IMR-90 (cell line): ENCODE results near the gene HS2ST1. TPM values are rescaled to one million over a fixed set of nuclear protein-coding genes. Genes with fewer than 3 reads are reported as not detected.

ENCODE experiments used
- ATAC-seq: fragments of 200-7000 bp; cut with Tn5 transposase; 2 replicates; pipeline ENCODE4 v1.9.1; 2020; ENCODE audit warnings: low read depth, mild to moderate bottlenecking, moderate library complexity
- BruUV-seq: library from RNA; stranded (reverse); fragments of 400-500 nt; replicated peaks from 2 replicates; lab custom pipeline; 2021; lab: Mats Ljungman, UMichigan
- CTCF ChIA-PET: fragments of 300-600 bp; formaldehyde crosslinking; extraction: SDS; loops from one replicate; lab custom pipeline; 2021; ENCODE audit warnings: antibody characterized with exemption; lab: Yijun Ruan, JAX
- POLR2A ChIA-PET: fragments of 300-600 bp; sonication (Branson Sonifier 250); formaldehyde crosslinking; loops from one replicate; lab custom pipeline; 2022; ENCODE audit warnings: antibody characterized with exemption; ENCODE audit not compliant: unreplicated experiment; lab: Charles Lee
- DNase-seq: peaks from one replicate; pipeline ENCODE4 v3.0.0; 2013
- H2AFZ ChIP-seq: replicated peaks from 2 replicates; pipeline ENCODE3; 2013; ENCODE audit warnings: low read length, mild to moderate bottlenecking; ENCODE audit not compliant: poor library complexity
- H2AK5ac ChIP-seq: 2 replicates; pipeline ENCODE4 v1.6.1; 2013; ENCODE audit warnings: low read depth, low read length, inconsistent platforms
- H2AK9ac ChIP-seq: replicated peaks from 2 replicates; pipeline ENCODE3; 2013; ENCODE audit warnings: mild to moderate bottlenecking, low read depth, low read length, moderate library complexity; ENCODE audit not compliant: poor library complexity
- H2BK120ac ChIP-seq: 2 replicates; pipeline ENCODE4 v1.6.1; 2013; ENCODE audit warnings: low read depth, low read length, inconsistent platforms
- H2BK15ac ChIP-seq: 3 replicates; pipeline ENCODE4 v1.6.1; 2013; ENCODE audit warnings: low read depth, low read length, inconsistent platforms
- H2BK20ac ChIP-seq: 2 replicates; pipeline ENCODE4 v1.6.1; 2013; ENCODE audit warnings: low read depth, mild to moderate bottlenecking, inconsistent platforms, low read length, moderate library complexity
- H2BK5ac ChIP-seq: 2 replicates; pipeline ENCODE4 v1.6.1; 2013; ENCODE audit warnings: mild to moderate bottlenecking, low read depth, low read length, inconsistent platforms; ENCODE audit not compliant: poor library complexity, severe bottlenecking
- H3K14ac ChIP-seq: replicated peaks from 2 replicates; pipeline ENCODE4 v1.6.1; 2013; ENCODE audit warnings: low read depth, low read length, inconsistent platforms
- H3K18ac ChIP-seq: 2 replicates; pipeline ENCODE4 v1.6.1; 2013; ENCODE audit warnings: low read depth, low read length, control low read depth
- H3K23ac ChIP-seq: 2 replicates; pipeline ENCODE4 v1.6.1; 2013; ENCODE audit warnings: low read depth, low read length, inconsistent platforms
- H3K27ac ChIP-seq: 2 replicates; pipeline ENCODE4 v1.5.1; 2013; ENCODE audit warnings: mild to moderate bottlenecking, control low read depth, low read length; ENCODE audit not compliant: insufficient read depth
- H3K27me3 ChIP-seq: 2 replicates; pipeline ENCODE4 v1.6.1; 2013; ENCODE audit warnings: low read length; ENCODE audit not compliant: control insufficient read depth, insufficient read depth
- H3K36me3 ChIP-seq: 2 replicates; pipeline ENCODE4 v1.6.1; 2013; ENCODE audit warnings: low read length, mixed read lengths; ENCODE audit not compliant: control insufficient read depth, insufficient read depth
- H3K4ac ChIP-seq: 2 replicates; pipeline ENCODE4 v1.6.1; 2013; ENCODE audit warnings: low read depth, low read length, inconsistent platforms
- H3K4me1 ChIP-seq: 2 replicates; pipeline ENCODE4 v1.6.1; 2013; ENCODE audit warnings: low read length, mixed read lengths; ENCODE audit not compliant: control insufficient read depth, insufficient read depth
- H3K4me2 ChIP-seq: 2 replicates; pipeline ENCODE4 v1.6.1; 2013; ENCODE audit warnings: low read depth, mild to moderate bottlenecking, control low read depth, low read length, moderate library complexity
- H3K4me3 ChIP-seq: 2 replicates; pipeline ENCODE4 v1.5.1; 2013; ENCODE audit warnings: low read depth, mild to moderate bottlenecking, control low read depth, low read length, moderate library complexity; ENCODE audit not compliant: insufficient read depth
- H3K56ac ChIP-seq: 2 replicates; pipeline ENCODE4 v1.6.1; 2013; ENCODE audit warnings: low read length, inconsistent platforms; ENCODE audit not compliant: insufficient read depth; ENCODE audit errors: extremely low read depth
- H3K79me1 ChIP-seq, 2 experiments: 2 replicates each; pipeline ENCODE4 v1.6.1; 2013; ENCODE audit warnings: low read length in 2 of 2, inconsistent platforms in 1 of 2, low read depth in 1 of 2
- H3K9ac ChIP-seq: 2 replicates; pipeline ENCODE4 v1.6.1; 2013; ENCODE audit warnings: low read depth, low read length, control low read depth
- H3K9me1 ChIP-seq: 2 replicates; pipeline ENCODE4 v1.6.1; 2013; ENCODE audit warnings: low read length, inconsistent platforms; ENCODE audit not compliant: insufficient read depth
- H3K9me3 ChIP-seq: 2 replicates; pipeline ENCODE4 v1.6.1; 2013; ENCODE audit warnings: low read length; ENCODE audit not compliant: control insufficient read depth, insufficient read depth
- H4K20me1 ChIP-seq: 2 replicates; pipeline ENCODE4 v1.6.1; 2013; ENCODE audit warnings: low read length, inconsistent platforms; ENCODE audit not compliant: insufficient read depth
- H4K5ac ChIP-seq: 2 replicates; pipeline ENCODE4 v1.6.1; 2013; ENCODE audit warnings: mild to moderate bottlenecking, low read depth, low read length, control low read depth
- H4K8ac ChIP-seq, 2 experiments: 2 replicates each; pipeline ENCODE4 v1.6.1; 2013; ENCODE audit warnings: low read depth in 2 of 2, low read length in 2 of 2, control low read depth in 1 of 2, inconsistent platforms in 1 of 2
- H4K91ac ChIP-seq: 2 replicates; pipeline ENCODE4 v1.6.1; 2013; ENCODE audit warnings: low read depth, low read length, inconsistent platforms; ENCODE audit not compliant: insufficient read depth
- BHLHE40 ChIP-seq: fragments of 150-350 bp; IDR thresholded peaks from 2 replicates; pipeline ENCODE4 v1.6.1; 2016; ENCODE audit warnings: mild to moderate bottlenecking, low read depth, low read length
- CEBPB ChIP-seq: IDR thresholded peaks from 2 replicates; pipeline ENCODE4 v1.6.1; 2012; ENCODE audit warnings: low read depth, low read length, improper control_type of control experiment
- CHD1 ChIP-seq: IDR thresholded peaks from 2 replicates; pipeline ENCODE4 v1.6.1; 2012; ENCODE audit warnings: low read depth, low read length, improper control_type of control experiment
- ELK1 ChIP-seq: fragments of 150-350 bp; IDR thresholded peaks from 2 replicates; pipeline ENCODE4 v1.6.1; 2016; ENCODE audit warnings: low read depth, mild to moderate bottlenecking, low read length, moderate library complexity, borderline replicate concordance
- FOS ChIP-seq: fragments of 150-350 bp; IDR thresholded peaks from 2 replicates; pipeline ENCODE4 v1.6.1; 2016; ENCODE audit warnings: low read depth, low read length
- MAFK ChIP-seq: IDR thresholded peaks from 2 replicates; pipeline ENCODE4 v1.6.1; 2012; ENCODE audit warnings: low read depth, low read length, improper control_type of control experiment
- MAZ ChIP-seq: IDR thresholded peaks from 2 replicates; pipeline ENCODE4 v1.6.1; 2012; ENCODE audit warnings: low read depth, mild to moderate bottlenecking, low read length, improper control_type of control experiment, moderate library complexity, borderline replicate concordance
- MXI1 ChIP-seq: IDR thresholded peaks from 2 replicates; pipeline ENCODE4 v1.6.1; 2012; ENCODE audit warnings: low read depth, mild to moderate bottlenecking, low read length, moderate library complexity, borderline replicate concordance
- NFE2L2 ChIP-seq: fragments of 150-350 bp; IDR thresholded peaks from 2 replicates; pipeline ENCODE4 v1.6.1; 2016; ENCODE audit warnings: low read depth, mild to moderate bottlenecking, low read length
- POLR2A ChIP-seq: IDR thresholded peaks from 2 replicates; pipeline ENCODE4 v1.6.1; 2012; ENCODE audit warnings: mild to moderate bottlenecking, low read depth, low read length
- RAD21 ChIP-seq: IDR thresholded peaks from 2 replicates; pipeline ENCODE4 v1.6.1; 2012; ENCODE audit warnings: low read length, improper control_type of control experiment
- RCOR1 ChIP-seq: IDR thresholded peaks from 2 replicates; pipeline ENCODE4 v1.6.1; 2012; ENCODE audit warnings: mild to moderate bottlenecking, low read length, improper control_type of control experiment; ENCODE audit not compliant: insufficient replicate concordance
- RFX5 ChIP-seq: IDR thresholded peaks from 2 replicates; pipeline ENCODE4 v1.8.0; 2012; ENCODE audit warnings: low read depth, mild to moderate bottlenecking, low read length, moderate library complexity
- SMC3 ChIP-seq: fragments of 150-350 bp; IDR thresholded peaks from 2 replicates; pipeline ENCODE4 v1.6.1; 2016; ENCODE audit warnings: low read depth, mild to moderate bottlenecking, antibody characterized with exemption, low read length, moderate library complexity
- USF2 ChIP-seq: fragments of 150-350 bp; IDR thresholded peaks from 2 replicates; pipeline ENCODE4 v1.6.1; 2017; ENCODE audit warnings: mild to moderate bottlenecking, antibody characterized with exemption, low read length, low read depth
- WGBS, 2 experiments: methylation state at CpG; one replicate each; pipeline versions ENCODE4 v1.1.5 to v1.1.7; 2013; ENCODE audit warnings: missing lambda C conversion rate in 2 of 2; ENCODE audit not compliant: insufficient read length in 1 of 2; ENCODE audit errors: extremely low coverage in 2 of 2; 5-methylcytosine and 5-hydroxymethylcytosine counted together
- dilution Hi-C: fragments of 300-500 bp; cut with HindIII; formaldehyde crosslinking; loops from one replicate; pipeline ENCODE4 v1.14.3; 2018; ENCODE audit warnings: low sequenced_read_pairs; ENCODE audit not compliant: unreplicated experiment
- in situ Hi-C: fragments of 300-500 bp; cut with MboI; formaldehyde crosslinking; loops from 3 replicates; pipeline ENCODE4 v1.14.3; 2019; ENCODE audit warnings: low sequenced_read_pairs, inconsistent platforms, mixed read lengths
- intact Hi-C: fragments of 100-400 bp; cut with micrococcal nuclease; formaldehyde crosslinking; loops from 2 replicates; pipeline ENCODE4 v1.10.0; 2022
- polyA plus RNA-seq, 3 experiments: library from polyadenylated mRNA; depleted of rRNA; stranded (reverse); fragments of >200 nt; gene quantifications; 2 replicates each; pipeline ENCODE4 v1.2.3, GENCODE V29; 2012; ENCODE audit warnings: low replicate concordance in 1 of 3
- total RNA-seq: library from RNA; depleted of rRNA; stranded (reverse); fragments of >200 nt; gene quantifications from 2 replicates; pipeline ENCODE4 v1.2.3, GENCODE V29; 2012

The HS2ST1 gene
- total and polyA plus RNA-seq, 2 of the 4 experiments (the other 2 are of a cell fraction): 7.8 to 13.1 TPM

GRCh38 chr1:86997538-86997937 is 83.1 kb downstream of the HS2ST1 start:
- no peaks in the 10 kb centered on the region for H3K9me1 ChIP-seq
- ATAC-seq: no peak
- ChIA-PET CTCF (no interaction called here), POLR2A (no interaction called here)
- H3K4ac ChIP-seq: no peak overlapping the region
- H2AFZ ChIP-seq: no peak overlapping the region
- TF ChIP-seq ELK1: no peak
- TF ChIP-seq RFX5: no peak
- no peak for TF ChIP-seq NFE2L2
- TF ChIP-seq SMC3: no peak
- TF ChIP-seq MXI1: no peak
- TF ChIP-seq POLR2A: no peak
- no peak for TF ChIP-seq MAZ
- TF ChIP-seq MAFK: no peak
- TF ChIP-seq CEBPB: no peak
- no peak for TF ChIP-seq USF2
- no peak for TF ChIP-seq CHD1
- no peak for TF ChIP-seq RAD21
- no peak for TF ChIP-seq BHLHE40
- no peak for TF ChIP-seq RCOR1
- no peak for TF ChIP-seq FOS
- H3K27ac ChIP-seq: no peak overlapping the region
- no peak overlapping the region for H3K18ac ChIP-seq
- in situ Hi-C loops: no loop called here
- H3K9ac ChIP-seq: no peak overlapping the region
- H2BK15ac ChIP-seq: no peak overlapping the region
- WGBS, 2 experiments: no CpG with 5 or more reads among the region's 1 CpG
- dilution Hi-C loops: no loop called here
- H2BK20ac ChIP-seq: no peak overlapping the region
- H2AK9ac ChIP-seq: no peak overlapping the region
- no peak for DNase-seq
- H4K5ac ChIP-seq: no peak overlapping the region
- no peak overlapping the region for H3K23ac ChIP-seq
- H4K20me1 ChIP-seq: no peaks in the 10 kb centered on the region
- H3K79me1 ChIP-seq: peaks cover 0 to 2% of the 10 kb centered on the region in 2 experiments; a peak in 1 of 4 replicates
- no peak overlapping the region for H4K91ac ChIP-seq
- no peaks in the 10 kb centered on the region for H3K27me3 ChIP-seq
- no peak overlapping the region for H2AK5ac ChIP-seq
- H2BK5ac ChIP-seq: no peak overlapping the region
- H3K56ac ChIP-seq: no peak overlapping the region
- H2BK120ac ChIP-seq: no peak overlapping the region
- no peaks in the 10 kb centered on the region for H3K9me3 ChIP-seq
- H3K4me3 ChIP-seq: no peak overlapping the region
- H3K4me2 ChIP-seq: no peak overlapping the region
- no peak overlapping the region for H3K14ac ChIP-seq
- H3K36me3 ChIP-seq: no peaks in the 10 kb centered on the region
- no TSS peak for BruUV-seq
- no peak overlapping the region for H4K8ac ChIP-seq
- intact Hi-C loops: no loop called here
- no peaks in the 10 kb centered on the region for H3K4me1 ChIP-seq
